K562 (cell line): ENCODE data around the gene HAPLN2. TPM values are rescaled to one million over a fixed set of nuclear protein-coding genes. Genes with fewer than 3 reads are reported as not detected.

Source experiments
- ADNP ChIP-seq: fragments of 200-800 bp; sonication (Bioruptor generic); IDR thresholded peaks from 2 replicates; pipeline ENCODE4 v1.6.1; 2016; ENCODE audit warnings: missing genetic modification characterization, missing compliant biosample characterization
- BRCA1 ChIP-seq, 2 experiments: fragments of 450-650 bp in 1 of 2; sonication (generic) in 1 of 2; formaldehyde crosslinking in 1 of 2; IDR thresholded peaks; 2 replicates each; pipeline versions ENCODE4 v1.5.0 to v1.6.1; 2017 to 2020; ENCODE audit warnings: mild to moderate bottlenecking in 1 of 2, missing genetic modification reagents in 1 of 2
- CEBPG ChIP-seq, 3 experiments: fragments of 200-800 bp in 1 of 3; sonication (Bioruptor generic) in 1 of 3; sonication (generic) in 1 of 3; formaldehyde crosslinking in 1 of 3; IDR thresholded peaks in 2 of 3; conservative IDR thresholded peaks in 1 of 3; 2 replicates each; pipeline versions ENCODE4 v1.6.1 to v1.8.0; 2016 to 2022; ENCODE audit warnings: missing compliant biosample characterization in 2 of 3, missing genetic modification characterization in 2 of 3, mild to moderate bottlenecking in 1 of 3, missing genetic modification reagents in 1 of 3
- ELF2 ChIP-seq: fragments of 250-450 bp; sonication (Bioruptor Pico); IDR thresholded peaks from 2 replicates; pipeline ENCODE4 v1.5.0; 2021; ENCODE audit warnings: mild to moderate bottlenecking
- ETV6 ChIP-seq, 3 experiments: fragments of 150-350 bp in 1 of 3; sonication (generic) in 1 of 3; formaldehyde crosslinking in 1 of 3; IDR thresholded peaks; 2 replicates each; pipeline versions ENCODE4 v1.6.1 to v1.8.0; 2014 to 2022; ENCODE audit warnings: borderline replicate concordance in 2 of 3, low read depth in 2 of 3, antibody characterized with exemption in 1 of 3, low read length in 1 of 3, mild to moderate bottlenecking in 1 of 3, missing genetic modification reagents in 1 of 3
- HDGF ChIP-seq: fragments of 450-650 bp; IDR thresholded peaks from 2 replicates; pipeline ENCODE4 v1.6.1; 2016
- MEF2D ChIP-seq: conservative IDR thresholded peaks from 2 replicates; pipeline ENCODE4 v1.6.1; 2016; ENCODE audit warnings: low read depth, missing genetic modification characterization, missing compliant biosample characterization
- MYNN ChIP-seq, 2 experiments: sonication (generic); formaldehyde crosslinking in 1 of 2; IDR thresholded peaks; 2 replicates each; pipeline versions ENCODE4 v1.5.0 to v1.6.1; 2016 to 2020; ENCODE audit warnings: antibody characterized with exemption in 1 of 2, missing genetic modification reagents in 1 of 2
- TEAD1 ChIP-seq, 2 experiments: fragments of 450-650 bp in 1 of 2; sonication (generic) in 1 of 2; formaldehyde crosslinking; IDR thresholded peaks; 2 replicates each; pipeline versions ENCODE4 v1.4.0 to v1.8.0; 2020 to 2022; ENCODE audit warnings: mild to moderate bottlenecking in 2 of 2, missing genetic modification reagents in 1 of 2
- ZNF12 ChIP-seq: sonication (generic); formaldehyde crosslinking; IDR thresholded peaks from 2 replicates; pipeline ENCODE4 v1.4.0; 2020; ENCODE audit warnings: mild to moderate bottlenecking, missing genetic modification reagents
- polyA plus RNA-seq, 8 experiments: library from polyadenylated mRNA; depleted of rRNA in 4 of 8; stranded (reverse) in 5 of 8; unstranded in 3 of 8; fragments of >200 nt; fragmentation: Nextera tagmentation in 2 of 8; fragmentation: Illumina TruSeq in 1 of 8; extraction: Ambion mirVana in 2 of 8; extraction: Trizol in 1 of 8; gene quantifications; 2 replicates each; pipeline versions ENCODE4 v1.2.1 to v1.2.3, GENCODE V29; 2011 to 2014; ENCODE audit warnings: inconsistent platforms in 1 of 8, missing spikeins in 1 of 8
- total RNA-seq, 7 experiments: library from RNA; depleted of rRNA in 6 of 7; stranded (reverse); fragments of >200 nt in 6 of 7; fragmentation: Illumina TruSeq in 2 of 7; extraction: Trizol in 2 of 7; gene quantifications; 2 replicates each; pipeline versions ENCODE4 v1.2.1 to v1.2.3, GENCODE V29; 2011 to 2021; ENCODE audit warnings: low replicate concordance in 1 of 7
- TF ChIP-seq, protein P1 (sequence below): fragments of 150-350 bp; IDR thresholded peaks from 2 replicates; pipeline ENCODE4 v1.6.1; 2014; ENCODE audit warnings: low read depth, mild to moderate bottlenecking, low read length, borderline replicate concordance
- TF ChIP-seq, protein P2 (sequence below), 2 experiments: fragments of 450-650 bp in 1 of 2; IDR thresholded peaks; 2 replicates each; pipeline ENCODE4 v1.6.1; 2011 to 2017; ENCODE audit warnings: low read depth in 2 of 2, antibody characterized with exemption in 1 of 2, borderline replicate concordance in 1 of 2, low read length in 1 of 2, mild to moderate bottlenecking in 1 of 2, mixed read lengths in 1 of 2; ENCODE audit not compliant: control insufficient read depth in 1 of 2
- TF ChIP-seq, protein P3 (sequence below): fragments of 450-650 bp; IDR thresholded peaks from 2 replicates; pipeline ENCODE4 v1.6.1; 2014; ENCODE audit warnings: low read depth, mild to moderate bottlenecking, moderate library complexity, borderline replicate concordance

Gene HAPLN2
- total and polyA plus RNA-seq, 9 of the 15 experiments (the other 6 are each of a cell fraction or from before 2014, with no cell fraction given), result 0.14 to 5.2 (median 3.8) TPM; not detected in 4

DNA sequence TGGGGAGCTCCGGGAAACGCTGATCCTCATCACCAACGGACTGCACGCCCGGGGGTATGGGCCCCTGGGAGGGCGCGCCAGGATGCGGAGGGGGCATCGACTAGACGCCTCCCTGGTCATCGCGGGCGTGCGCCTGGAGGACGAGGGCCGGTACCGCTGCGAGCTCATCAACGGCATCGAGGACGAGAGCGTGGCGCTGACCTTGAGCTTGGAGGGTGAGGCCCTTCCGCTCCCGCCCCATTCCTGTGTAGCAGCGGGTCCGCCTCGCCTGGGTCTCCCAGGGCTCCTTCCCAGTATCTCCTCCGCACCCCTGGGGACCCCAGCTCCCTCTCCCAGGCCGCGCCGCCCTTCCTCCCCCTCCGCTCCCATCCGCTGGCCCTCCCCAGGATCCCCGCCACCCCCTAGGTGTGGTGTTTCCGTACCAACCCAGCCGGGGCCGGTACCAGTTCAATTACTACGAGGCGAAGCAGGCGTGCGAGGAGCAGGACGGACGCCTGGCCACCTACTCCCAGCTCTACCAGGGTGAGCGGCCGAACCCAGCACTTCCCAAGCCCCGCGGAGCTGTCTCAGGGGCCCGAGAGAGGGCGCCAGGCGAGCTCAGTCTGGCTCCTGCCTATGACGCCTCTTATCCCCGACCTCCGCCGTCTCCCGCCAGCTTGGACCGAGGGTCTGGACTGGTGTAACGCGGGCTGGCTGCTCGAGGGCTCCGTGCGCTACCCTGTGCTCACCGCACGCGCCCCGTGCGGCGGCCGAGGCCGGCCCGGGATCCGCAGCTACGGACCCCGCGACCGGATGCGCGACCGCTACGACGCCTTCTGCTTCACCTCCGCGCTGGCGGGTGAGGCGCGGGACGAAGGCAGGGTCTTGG lies 5.0 kb downstream of the HAPLN2 start (continued):
- TF ChIP-seq, protein P1, sequence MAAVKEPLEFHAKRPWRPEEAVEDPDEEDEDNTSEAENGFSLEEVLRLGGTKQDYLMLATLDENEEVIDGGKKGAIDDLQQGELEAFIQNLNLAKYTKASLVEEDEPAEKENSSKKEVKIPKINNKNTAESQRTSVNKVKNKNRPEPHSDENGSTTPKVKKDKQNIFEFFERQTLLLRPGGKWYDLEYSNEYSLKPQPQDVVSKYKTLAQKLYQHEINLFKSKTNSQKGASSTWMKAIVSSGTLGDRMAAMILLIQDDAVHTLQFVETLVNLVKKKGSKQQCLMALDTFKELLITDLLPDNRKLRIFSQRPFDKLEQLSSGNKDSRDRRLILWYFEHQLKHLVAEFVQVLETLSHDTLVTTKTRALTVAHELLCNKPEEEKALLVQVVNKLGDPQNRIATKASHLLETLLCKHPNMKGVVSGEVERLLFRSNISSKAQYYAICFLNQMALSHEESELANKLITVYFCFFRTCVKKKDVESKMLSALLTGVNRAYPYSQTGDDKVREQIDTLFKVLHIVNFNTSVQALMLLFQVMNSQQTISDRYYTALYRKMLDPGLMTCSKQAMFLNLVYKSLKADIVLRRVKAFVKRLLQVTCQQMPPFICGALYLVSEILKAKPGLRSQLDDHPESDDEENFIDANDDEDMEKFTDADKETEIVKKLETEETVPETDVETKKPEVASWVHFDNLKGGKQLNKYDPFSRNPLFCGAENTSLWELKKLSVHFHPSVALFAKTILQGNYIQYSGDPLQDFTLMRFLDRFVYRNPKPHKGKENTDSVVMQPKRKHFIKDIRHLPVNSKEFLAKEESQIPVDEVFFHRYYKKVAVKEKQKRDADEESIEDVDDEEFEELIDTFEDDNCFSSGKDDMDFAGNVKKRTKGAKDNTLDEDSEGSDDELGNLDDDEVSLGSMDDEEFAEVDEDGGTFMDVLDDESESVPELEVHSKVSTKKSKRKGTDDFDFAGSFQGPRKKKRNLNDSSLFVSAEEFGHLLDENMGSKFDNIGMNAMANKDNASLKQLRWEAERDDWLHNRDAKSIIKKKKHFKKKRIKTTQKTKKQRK, result no peak
- TF ChIP-seq CEBPG (CRISPR knock-in tag; IDR thresholded peaks at IDR 0.05), result no peak
- TF ChIP-seq CEBPG (tag; conservative IDR thresholded peaks at IDR 0.05 in 1 of 2, IDR thresholded peaks at IDR 0.05 in 1 of 2), result no peak
- no peak for TF ChIP-seq ADNP (tag)
- TF ChIP-seq, protein P2, sequence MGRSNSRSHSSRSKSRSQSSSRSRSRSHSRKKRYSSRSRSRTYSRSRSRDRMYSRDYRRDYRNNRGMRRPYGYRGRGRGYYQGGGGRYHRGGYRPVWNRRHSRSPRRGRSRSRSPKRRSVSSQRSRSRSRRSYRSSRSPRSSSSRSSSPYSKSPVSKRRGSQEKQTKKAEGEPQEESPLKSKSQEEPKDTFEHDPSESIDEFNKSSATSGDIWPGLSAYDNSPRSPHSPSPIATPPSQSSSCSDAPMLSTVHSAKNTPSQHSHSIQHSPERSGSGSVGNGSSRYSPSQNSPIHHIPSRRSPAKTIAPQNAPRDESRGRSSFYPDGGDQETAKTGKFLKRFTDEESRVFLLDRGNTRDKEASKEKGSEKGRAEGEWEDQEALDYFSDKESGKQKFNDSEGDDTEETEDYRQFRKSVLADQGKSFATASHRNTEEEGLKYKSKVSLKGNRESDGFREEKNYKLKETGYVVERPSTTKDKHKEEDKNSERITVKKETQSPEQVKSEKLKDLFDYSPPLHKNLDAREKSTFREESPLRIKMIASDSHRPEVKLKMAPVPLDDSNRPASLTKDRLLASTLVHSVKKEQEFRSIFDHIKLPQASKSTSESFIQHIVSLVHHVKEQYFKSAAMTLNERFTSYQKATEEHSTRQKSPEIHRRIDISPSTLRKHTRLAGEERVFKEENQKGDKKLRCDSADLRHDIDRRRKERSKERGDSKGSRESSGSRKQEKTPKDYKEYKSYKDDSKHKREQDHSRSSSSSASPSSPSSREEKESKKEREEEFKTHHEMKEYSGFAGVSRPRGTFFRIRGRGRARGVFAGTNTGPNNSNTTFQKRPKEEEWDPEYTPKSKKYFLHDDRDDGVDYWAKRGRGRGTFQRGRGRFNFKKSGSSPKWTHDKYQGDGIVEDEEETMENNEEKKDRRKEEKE (IDR thresholded peaks at IDR 0.05; ENCODE audit: borderline replicate concordance in 1 of 2, control insufficient read depth in 1 of 2, low read depth in 2 of 2, low read length in 1 of 2), result no peak
- no peak for TF ChIP-seq ELF2
- TF ChIP-seq ZNF12 (CRISPR knock-in tag), result peak; percentile 24
- TF ChIP-seq MYNN (IDR thresholded peaks at IDR 0.05), result no peak; the same call in 1 of the 2 replicates
- no peak for TF ChIP-seq MYNN (CRISPR knock-in tag; IDR thresholded peaks at IDR 0.05)
- TF ChIP-seq TEAD1 (CRISPR knock-in tag; IDR thresholded peaks at IDR 0.05), result no peak
- 0 out of 4 replicates have a peak, but pooled peaks of 1 of the 2 experiments have one; percentile 11 for TF ChIP-seq ETV6 (IDR thresholded peaks at IDR 0.05; ENCODE audit: borderline replicate concordance in 1 of 2, low read depth in 2 of 2, low read length in 1 of 2)
- no peak for TF ChIP-seq ETV6 (CRISPR knock-in tag; IDR thresholded peaks at IDR 0.05; ENCODE audit: borderline replicate concordance)
- TF ChIP-seq MEF2D (tag), result no peak
- TF ChIP-seq, protein P3, sequence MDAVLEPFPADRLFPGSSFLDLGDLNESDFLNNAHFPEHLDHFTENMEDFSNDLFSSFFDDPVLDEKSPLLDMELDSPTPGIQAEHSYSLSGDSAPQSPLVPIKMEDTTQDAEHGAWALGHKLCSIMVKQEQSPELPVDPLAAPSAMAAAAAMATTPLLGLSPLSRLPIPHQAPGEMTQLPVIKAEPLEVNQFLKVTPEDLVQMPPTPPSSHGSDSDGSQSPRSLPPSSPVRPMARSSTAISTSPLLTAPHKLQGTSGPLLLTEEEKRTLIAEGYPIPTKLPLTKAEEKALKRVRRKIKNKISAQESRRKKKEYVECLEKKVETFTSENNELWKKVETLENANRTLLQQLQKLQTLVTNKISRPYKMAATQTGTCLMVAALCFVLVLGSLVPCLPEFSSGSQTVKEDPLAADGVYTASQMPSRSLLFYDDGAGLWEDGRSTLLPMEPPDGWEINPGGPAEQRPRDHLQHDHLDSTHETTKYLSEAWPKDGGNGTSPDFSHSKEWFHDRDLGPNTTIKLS, result no peak; the same call in 1 of the 2 replicates
- TF ChIP-seq HDGF, result no peak
- no peak for TF ChIP-seq BRCA1 (IDR thresholded peaks at IDR 0.05)
- no peak for TF ChIP-seq BRCA1 (CRISPR knock-in tag; IDR thresholded peaks at IDR 0.05)
